Adipose tissue (tissue), 3 donors: ENCODE measurements around the gene MMP10. TPM values are rescaled to one million over a fixed set of nuclear protein-coding genes. Genes with fewer than 3 reads are reported as not detected.

ENCODE experiments used
- H3K27ac ChIP-seq: one replicate; pipeline ENCODE4 v1.5.1; 2013; ENCODE audit warnings: low read depth, low read length
- WGBS, 3 donors: extraction: QIAGEN DNeasy Blood & Tissue Kit; methylation state at CpG; one replicate each; pipeline ENCODE4 v1.1.7; 2013; 5-methylcytosine and 5-hydroxymethylcytosine counted together
- polyA plus RNA-seq, 3 donors: library from polyadenylated mRNA; stranded (reverse); fragments of 200-250 nt; gene quantifications; one replicate each; pipeline ENCODE4 v1.2.3, GENCODE V29; 2013
- donor health status: healthy with polysubstance abuse.
- donor health status: Bipolar disorder and iron deficiency.
- donor health status: healthy.

The MMP10 gene
- polyA plus RNA-seq, 3 donors, result 0.06 to 0.25 TPM; not detected in 1

DNA sequence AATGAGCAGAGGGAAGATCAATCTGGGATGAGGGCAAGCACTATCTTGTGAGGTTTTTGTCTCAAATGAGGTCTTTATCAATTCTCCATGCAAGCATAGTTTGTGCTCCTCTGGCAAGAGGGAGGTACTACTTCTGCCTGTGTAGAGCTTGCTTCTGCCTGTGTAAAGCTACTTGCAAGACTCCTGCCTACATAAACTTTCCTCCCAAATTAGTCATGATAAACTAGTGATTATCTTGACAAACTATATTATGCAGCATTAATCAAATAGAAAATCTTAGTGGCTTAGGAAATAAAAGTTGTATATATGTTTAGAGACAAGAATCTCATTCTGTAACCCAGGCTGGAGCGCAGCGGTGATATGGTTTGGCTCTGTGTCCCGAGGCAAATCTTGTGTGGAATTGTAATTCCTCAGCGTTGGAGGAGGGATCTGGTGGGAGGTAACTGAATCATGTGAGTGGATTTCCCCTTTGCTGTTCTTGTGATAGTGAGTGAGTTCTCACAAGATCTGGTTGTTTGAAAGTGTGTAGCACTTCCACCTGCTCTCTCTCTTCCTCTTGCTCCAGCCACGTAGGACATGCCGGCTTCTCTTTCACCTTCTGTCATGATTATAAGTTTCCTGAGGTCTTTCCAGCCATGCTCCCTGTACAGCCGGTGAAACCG is 8.0 kb upstream of the MMP10 start:
- WGBS, 3 donors, result 68 to 80% (median 76%) methylated on average over 8 of the region's 8 CpGs
- H3K27ac ChIP-seq, result no peak overlapping the region

DNA sequence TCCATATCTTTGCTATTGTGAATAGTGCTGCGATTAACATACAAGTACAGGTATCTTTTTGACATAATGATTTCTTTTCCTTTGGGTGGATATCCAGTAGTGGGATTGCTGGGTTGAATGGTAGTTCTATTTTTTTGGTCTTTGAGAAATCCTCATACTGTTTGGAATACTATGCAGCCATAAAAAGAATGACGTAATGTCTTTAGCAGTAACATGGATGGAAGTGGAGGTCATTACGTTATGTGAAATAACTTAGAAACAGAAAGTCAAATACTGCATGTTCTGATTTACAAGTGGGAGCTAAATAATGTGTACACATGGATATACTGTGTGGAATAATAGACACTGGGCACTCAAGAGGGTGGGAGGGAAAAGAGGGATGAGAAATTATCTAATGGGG is 4.0 kb upstream of the MMP10 start:
- 77 to 90% (median 80%) methylated on average over 3 of the region's 3 CpGs for WGBS, 3 donors
- H3K27ac ChIP-seq, result no peak overlapping the region

DNA sequence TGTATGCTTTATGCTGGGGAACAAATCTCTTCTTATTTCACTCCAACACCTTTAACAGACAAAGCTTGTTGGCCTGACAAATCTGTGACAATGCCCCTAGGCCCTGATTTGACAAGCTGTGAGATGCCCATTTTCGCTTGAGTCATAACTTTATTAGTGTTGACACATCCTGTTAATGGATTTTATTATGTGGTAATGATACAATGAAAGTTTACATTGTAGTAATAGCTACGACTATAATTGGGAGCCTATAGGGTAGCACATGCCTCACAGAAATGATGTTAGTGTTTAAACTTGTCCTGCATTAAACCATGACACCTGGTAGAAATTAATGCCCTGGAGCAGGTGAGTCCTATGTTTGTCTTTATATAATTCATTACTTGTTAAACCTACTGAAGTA is 3.3 kb upstream of the MMP10 start:
- no peak overlapping the region for H3K27ac ChIP-seq
- 76 to 81% (median 78%) methylated on average over 2 of the region's 2 CpGs for WGBS, 3 donors

DNA sequence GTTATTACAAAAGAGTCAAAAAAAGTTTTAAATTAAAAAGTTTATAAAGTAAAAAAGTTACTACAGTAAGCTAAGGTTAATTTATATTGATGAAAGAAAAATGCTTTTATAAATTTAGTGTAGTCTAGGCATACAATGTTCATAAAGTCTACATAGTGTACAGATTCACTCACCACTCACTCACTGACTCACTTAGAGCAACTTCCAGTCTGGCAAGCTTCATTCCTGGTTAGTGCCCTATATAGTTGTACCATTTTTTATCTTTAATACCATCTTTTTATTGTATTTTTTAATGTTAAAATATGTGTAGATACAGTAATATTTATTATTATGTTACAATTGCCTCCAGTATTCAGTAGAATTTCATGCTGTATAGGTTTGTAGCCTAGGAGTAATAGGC is 2.6 kb upstream of the MMP10 start:
- H3K27ac ChIP-seq, result no peak overlapping the region

DNA sequence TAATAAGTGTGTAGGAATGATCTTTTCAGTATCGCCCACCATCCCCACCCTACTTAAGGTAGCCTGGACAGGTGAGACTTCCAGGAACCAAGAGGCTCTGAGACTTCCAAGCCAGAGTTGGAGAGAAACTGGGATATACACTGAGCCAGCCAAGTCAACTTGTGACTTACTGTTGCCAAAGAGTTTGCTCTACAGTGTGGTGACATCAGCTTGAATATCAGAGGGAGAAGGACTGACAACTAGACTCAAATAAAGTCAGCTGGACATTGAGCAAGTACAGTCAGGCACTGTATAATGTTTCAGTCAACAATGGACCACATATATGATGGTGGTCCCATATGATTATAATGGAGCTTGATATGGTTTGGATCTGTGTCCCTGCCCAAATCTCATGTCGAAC is 1.2 kb upstream of the MMP10 start:
- no peak overlapping the region for H3K27ac ChIP-seq
- WGBS, 3 donors, result 87 to 93% (median 93%) methylated on average over 2 of the region's 2 CpGs

DNA sequence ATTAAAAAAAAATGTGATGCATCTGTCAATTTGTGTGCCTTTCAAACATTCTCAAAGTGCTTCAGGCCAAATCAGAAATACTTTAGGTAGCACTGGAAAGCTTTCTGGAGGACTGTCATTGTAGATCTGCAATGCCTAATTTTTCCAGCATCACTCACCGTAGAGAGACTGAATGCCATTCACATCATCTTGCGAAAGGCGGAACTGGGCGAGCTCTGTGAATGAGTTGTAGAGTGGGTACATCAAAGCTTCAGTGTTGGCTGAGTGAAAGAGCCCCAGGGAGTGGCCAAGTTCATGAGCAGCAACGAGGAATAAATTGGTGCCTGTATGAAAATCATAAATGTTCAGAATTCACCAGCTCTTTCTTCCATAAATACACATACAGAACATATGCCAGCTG is 4.0 kb downstream of the MMP10 start:
- H3K27ac ChIP-seq, result no peak overlapping the region
- WGBS, 3 donors, result 67 to 83% (median 79%) methylated on average over 5 of the region's 5 CpGs

DNA sequence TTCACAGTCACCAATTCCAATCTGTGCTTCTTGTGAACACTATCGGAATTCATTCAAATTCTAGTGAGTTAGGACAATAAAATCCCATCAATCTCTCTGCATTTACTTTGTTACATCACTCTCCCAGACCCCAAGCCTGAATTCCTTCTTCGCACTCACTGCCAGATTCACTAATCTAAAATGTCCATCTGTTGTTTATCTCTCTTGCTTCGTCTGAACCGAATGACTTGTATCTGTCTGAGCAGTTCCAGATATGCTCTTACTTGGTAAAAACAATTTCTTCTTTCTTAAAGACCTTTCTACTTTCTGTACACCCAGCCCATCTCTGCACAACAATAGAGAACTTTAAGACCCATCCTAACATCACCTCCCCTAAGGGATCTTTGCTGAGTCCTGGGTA is 7.0 kb downstream of the MMP10 start:
- H3K27ac ChIP-seq, result no peak overlapping the region
- 65 to 70% (median 69%) methylated on average over 4 of the region's 4 CpGs for WGBS, 3 donors

DNA sequence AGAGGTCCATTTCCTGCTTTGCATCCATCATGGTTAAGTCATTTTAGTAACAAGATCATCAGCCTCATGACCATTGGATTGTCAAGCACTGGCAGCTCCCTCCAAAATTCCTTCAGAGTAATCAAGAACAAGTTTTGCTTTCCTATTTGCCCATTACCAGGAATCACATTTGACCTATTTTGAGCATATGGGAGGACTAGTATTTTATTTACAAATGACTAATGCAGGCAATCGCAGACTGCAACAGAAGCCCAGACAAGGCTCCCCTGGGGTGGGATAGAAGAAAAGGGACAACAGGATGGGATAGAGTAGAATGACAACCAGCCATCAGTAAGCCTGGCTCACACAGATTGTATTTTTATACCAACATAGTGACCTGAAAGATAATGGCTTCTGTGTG is 9.1 kb downstream of the MMP10 start:
- WGBS, 3 donors, result 42 to 70% (median 54%) methylated on average over 1 of the region's 1 CpG

DNA sequence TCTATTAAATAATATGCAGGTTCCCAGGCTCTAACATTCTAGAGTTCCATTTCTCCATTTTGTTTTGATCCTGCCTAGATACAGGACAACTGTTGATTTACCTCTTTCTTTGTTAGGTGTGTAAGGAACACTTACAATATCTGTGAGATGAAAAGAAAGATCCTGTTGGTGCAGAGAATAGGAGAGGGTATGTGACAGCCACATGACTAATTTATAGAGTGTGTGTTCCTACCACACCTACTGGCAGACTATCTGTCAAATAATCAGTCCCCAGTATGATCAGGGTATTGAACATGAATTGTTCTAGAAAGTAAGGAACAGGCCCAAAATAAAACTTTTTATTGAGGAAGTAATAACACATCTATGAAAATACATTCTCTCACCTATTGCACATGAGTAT is 10.2 kb downstream of the MMP10 start:
- no peak overlapping the region for H3K27ac ChIP-seq

More for the DNA sequence above, 9.1 kb downstream of the MMP10 start:
- H3K27ac ChIP-seq, result no peak overlapping the region

DNA sequence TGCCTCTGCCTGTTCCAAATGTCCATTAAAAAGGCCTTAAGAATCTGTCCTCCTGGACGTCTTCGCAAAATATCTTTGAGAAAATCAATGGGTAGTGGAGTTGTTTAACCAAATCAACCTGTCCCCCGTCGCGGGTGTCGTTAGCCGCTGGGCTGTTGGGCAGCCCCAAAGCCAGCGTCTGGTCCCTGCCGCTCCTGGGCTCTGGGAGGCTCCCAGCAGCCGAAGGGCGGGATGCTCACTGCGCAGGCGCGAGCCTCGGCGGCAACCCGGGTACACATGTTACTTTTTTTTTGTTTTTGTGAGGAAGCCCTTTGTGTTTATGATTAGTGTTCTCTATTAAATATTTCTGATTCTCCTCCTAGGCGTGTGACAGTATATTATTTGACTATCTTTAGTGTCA is 12.6 kb downstream of the MMP10 start:
- no peak overlapping the region for H3K27ac ChIP-seq
- WGBS, 3 donors, result 38 to 78% (median 60%) methylated on average over 18 of the region's 18 CpGs

DNA sequence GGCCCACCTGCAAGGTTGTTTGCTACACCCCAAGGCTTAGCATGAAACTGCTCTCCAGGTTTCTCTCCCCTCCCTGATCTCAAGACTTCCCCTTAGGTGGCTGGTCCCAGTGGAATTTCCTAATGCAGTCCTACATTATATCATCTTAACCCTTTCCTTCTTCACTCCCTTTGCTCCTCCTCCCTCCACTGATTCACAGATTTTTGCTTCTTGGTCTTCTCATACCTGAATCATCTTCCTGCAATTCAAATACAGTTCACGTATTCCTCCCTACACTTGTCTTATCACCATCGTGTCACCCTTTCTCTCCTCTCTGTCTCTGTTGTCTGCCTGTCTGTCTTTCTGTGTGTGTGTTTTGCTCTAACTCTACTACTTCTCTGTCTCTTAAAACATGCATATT is 17.0 kb downstream of the MMP10 start:
- no peak overlapping the region for H3K27ac ChIP-seq
- WGBS, 3 donors, result 63 to 83% (median 74%) methylated on average over 2 of the region's 2 CpGs

DNA sequence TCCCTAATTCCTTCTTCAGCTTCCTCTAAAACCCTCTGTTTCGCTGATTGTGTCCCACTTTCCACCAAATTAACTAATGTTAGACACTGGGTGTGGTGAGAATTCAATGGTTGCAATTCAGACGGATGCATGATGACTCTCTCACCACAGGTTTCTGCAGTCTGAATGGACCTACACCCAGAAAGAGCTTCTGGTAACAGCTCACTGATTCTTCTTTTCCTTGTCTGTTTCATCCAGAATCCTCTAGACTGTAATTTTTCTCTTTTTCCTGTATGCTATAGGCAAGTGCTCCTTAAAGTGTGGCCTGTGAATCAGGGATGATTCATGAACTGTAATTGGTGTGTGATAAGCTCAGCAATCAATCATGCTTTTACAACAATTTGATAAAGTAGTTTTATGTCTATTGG is 18.1 kb downstream of the MMP10 start:
- 47 to 69% (median 60%) methylated on average over 2 of the region's 2 CpGs for WGBS, 3 donors
- H3K27ac ChIP-seq, result no peak overlapping the region

DNA sequence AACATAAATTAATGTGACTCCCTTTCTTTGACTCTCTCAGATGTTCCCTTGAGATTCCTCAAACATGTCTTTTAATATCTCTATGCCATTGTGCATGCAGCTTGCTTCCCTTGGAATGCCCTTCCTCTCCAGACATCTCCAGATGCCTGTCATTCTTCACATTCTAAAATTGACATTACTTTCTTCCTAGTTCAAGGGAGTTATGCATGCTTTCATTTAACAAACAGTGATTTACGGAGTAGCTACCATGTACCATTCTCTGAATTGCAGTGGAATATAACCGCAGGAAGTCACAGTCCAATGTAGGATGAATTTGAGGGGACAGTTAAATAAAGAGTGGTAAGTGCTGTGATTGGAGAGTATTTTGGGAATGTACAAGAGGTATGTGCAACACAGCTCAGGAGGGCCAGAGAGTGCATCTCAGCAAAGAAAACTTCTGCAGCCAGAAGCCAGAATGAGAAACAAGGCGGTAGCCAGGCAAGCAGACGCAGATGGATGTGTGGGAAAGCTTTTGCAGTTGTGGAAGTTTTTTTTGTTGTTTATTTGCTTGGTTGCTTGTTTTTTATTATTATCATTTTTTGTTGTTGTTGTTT is 18.7 kb downstream of the MMP10 start:
- H3K27ac ChIP-seq, result no peak overlapping the region
- 79 to 80% (median 79%) methylated on average over 4 of the region's 4 CpGs for WGBS, 3 donors

DNA sequence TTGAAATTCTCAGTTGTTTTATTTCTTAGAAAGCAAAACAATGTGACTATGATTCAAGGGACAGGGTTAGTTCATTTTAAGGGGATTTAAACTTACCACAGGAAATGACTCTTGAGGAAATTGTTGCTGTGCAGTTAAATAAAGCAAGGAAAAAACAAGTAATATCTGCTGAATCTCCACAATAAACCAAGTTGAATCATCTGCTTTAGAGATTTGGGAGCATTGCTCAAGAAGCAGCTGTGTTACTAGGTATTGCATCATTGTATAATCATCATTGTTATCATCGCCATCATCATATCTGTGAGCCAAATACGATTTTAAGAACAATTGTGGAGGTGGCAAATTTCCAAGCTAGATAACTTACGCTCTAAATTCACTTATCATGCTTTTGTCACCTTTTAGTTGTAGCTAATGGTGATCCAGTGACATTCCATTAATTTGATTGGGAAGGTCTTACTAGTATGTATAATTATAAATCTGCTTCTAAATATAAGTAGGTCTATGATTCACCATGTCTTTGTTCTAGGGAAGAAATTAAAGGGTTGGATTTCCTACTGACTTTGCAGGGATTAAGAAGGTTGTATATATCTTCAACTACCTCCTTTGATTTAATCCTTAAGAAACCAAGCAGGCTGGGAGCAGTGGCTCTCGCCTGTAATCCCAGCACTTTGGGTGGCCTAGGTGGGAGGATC is 19.9 kb downstream of the MMP10 start:
- 34 to 52% (median 36%) methylated on average over 4 of the region's 4 CpGs for WGBS, 3 donors

DNA sequence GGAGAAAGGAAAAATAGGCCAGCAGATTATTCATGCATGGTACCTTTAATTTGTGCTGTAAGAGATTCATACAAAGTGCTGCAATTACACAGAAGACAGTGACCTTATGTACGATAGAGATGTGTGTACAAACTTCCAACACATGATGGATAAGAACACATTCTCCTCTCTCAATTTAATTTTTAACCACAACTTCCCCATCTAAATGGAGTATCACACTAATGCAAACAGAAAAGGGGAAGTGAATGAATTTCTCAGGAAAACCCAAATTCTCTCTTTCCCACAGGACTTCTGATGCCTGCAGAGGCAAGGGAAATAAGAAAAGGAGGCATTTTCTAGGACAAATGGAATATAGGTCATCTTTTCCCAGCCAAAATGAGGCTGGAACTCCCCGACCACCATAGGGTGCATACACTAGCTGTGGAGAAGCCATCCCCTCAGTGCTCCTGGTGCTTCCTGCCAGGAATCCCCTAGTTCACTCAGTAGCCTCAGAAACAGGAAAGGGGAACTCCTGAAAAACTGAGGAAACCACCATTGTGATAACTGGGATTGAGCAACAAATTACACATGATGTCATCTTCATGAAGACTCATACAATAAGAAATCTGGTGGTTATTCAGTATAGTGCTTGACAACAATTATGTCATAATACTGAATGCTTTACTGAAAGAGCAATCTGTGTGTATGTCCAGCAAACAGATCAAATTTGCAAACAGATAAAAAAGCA is 22.4 kb downstream of the MMP10 start:
- 33 to 37% (median 34%) methylated on average over 2 of the region's 2 CpGs for WGBS, 3 donors
- H3K27ac ChIP-seq, result no peak overlapping the region

More for the DNA sequence above, 19.9 kb downstream of the MMP10 start:
- H3K27ac ChIP-seq, result no peak overlapping the region

DNA sequence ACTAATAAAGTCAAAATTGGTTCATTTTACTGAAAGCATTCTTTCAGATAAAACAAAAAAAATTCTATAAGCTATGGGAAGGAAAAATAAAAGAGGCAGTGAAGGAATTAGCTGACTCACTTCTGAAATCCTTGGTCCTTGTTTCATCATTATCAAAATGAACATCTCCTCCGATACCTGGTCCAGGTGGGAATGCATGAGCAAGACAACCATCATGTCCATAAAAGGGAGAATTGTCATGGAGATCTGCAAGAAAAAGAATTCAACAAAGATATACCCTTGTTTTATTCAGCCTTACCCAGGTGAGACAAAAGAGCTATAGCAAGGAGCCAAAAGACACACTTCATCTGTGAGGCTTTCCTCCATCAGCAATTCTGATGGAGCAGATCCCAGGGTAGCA is 27.2 kb downstream of the MMP10 start:
- no peak overlapping the region for H3K27ac ChIP-seq
- 95 to 97% (median 97%) methylated on average over 1 of the region's 1 CpG for WGBS, 3 donors

DNA sequence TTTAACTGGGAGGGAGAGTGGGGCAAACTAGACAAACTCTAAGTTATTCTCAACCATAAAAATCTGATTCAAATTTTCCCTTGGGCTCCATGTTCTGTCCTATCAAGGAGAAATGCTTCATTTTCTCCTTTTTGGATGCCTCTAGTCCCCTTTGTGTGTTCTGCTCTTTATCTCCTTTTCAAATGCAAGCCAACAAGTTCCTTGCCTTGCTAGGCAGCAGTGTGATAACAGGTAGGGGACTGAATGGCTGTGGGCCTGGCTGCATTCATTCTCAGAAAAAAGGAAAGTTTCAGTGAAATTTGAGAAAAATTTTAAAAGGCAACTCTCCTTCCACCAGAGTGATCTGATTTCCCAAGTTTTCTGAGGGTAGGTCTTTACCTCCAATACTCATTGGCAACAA is 28.8 kb downstream of the MMP10 start:
- H3K27ac ChIP-seq, result no peak overlapping the region

DNA sequence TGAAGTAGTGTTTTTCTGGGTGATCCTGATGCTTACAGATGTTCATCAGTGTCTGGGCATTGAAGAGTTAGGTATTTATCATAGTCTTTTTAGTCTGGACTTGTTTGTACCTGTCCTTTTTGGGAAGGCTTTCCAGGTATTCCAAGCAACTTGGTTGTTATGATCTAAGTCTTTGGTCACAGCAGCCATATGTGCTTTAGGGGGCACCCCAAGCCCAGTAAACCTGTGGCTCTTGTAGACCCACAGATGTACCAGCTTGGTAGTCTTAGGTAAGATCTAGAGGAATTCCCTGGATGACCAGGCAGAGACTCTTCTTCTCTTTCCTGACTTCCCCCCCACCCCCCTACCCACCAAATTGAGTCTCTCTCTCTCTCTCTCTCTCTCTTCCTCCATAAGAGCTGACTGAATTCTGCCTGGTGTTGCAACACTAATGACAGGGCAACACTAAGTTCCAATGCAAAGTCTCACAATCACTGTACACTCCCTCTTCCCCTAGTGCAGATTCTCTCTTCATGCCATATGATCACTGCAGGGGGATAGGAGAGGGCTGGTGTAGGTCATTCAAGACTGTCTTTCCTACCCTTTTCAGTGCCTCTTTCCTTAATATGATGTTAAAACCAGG is 31.2 kb downstream of the MMP10 start:
- no peak overlapping the region for H3K27ac ChIP-seq
